ENCODE results near the gene KCNQ4. TPM values are rescaled to one million over a fixed set of nuclear protein-coding genes. Genes with fewer than 3 reads are reported as not detected.

KCNQ4 gene
- total and polyA plus RNA-seq, 2 of the 4 experiments (the other 2 are of a cell fraction), result 0.07 TPM; not detected in 1

DNA sequence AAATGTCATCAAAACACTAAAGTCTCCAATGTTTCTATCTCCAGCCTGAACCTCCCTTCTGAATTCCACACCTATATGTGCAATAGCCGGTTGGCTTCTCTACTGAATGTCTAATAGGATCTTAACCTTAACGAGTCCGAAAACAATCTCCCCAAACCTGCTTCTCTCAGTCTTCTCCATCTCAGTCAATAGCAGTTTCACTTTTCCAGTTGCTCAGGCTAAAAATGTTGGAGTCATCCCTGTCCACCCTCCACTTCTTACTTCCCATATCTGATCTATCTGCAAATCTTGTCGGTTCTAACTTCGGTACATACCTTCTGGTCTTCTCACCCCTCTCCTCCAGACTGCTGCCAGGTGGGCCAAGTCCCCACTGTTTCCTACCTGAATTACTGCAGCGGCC, 104.1 kb downstream of the KCNQ4 start:
- Histone ChIP-seq H2AK9ac (replicated peaks; ENCODE audit: low read depth, low read length, poor library complexity) (no peak overlapping the region), H3K9me1 (ENCODE audit: insufficient read depth, low read length) (no peaks in the 10 kb centered on the region), H4K5ac (ENCODE audit: low read depth, low read length) (no peak overlapping the region), H3K14ac (replicated peaks; ENCODE audit: low read depth, low read length) (no peak overlapping the region), H2AK5ac (ENCODE audit: low read depth, low read length) (no peak overlapping the region), H3K23ac (ENCODE audit: low read depth, low read length) (no peak overlapping the region), H3K18ac (ENCODE audit: low read depth, low read length) (no peak overlapping the region), H2BK5ac (ENCODE audit: low read depth, low read length, poor library complexity, severe bottlenecking) (no peak overlapping the region), H3K4me3 (ENCODE audit: insufficient read depth, low read depth, low read length) (no peak overlapping the region), H2AFZ (replicated peaks; ENCODE audit: low read length, poor library complexity) (no peak overlapping the region), H3K27ac (ENCODE audit: insufficient read depth, low read length) (no peak overlapping the region), H3K79me1 (ENCODE audit: low read depth in 1 of 2, low read length in 2 of 2) (no peaks in the 10 kb centered on the region), H3K4ac (ENCODE audit: low read depth, low read length) (no peak overlapping the region), H4K91ac (ENCODE audit: insufficient read depth, low read depth, low read length) (no peak overlapping the region), H3K56ac (ENCODE audit: extremely low read depth, insufficient read depth, low read length) (no peak overlapping the region), H4K20me1 (ENCODE audit: insufficient read depth, low read length) (no peaks in the 10 kb centered on the region), H3K36me3 (ENCODE audit: control insufficient read depth, insufficient read depth, low read length) (no peaks in the 10 kb centered on the region), H2BK20ac (ENCODE audit: low read depth, low read length) (no peak overlapping the region), H4K8ac (ENCODE audit: low read depth in 2 of 2, low read length in 2 of 2) (no peak overlapping the region), H3K4me1 (ENCODE audit: control insufficient read depth, insufficient read depth, low read length) (no peaks in the 10 kb centered on the region), H2BK15ac (ENCODE audit: low read depth, low read length) (no peak overlapping the region), H3K27me3 (ENCODE audit: control insufficient read depth, insufficient read depth, low read length) (peaks cover 13% of the 10 kb centered on the region; the same call in 1 of the 2 replicates), H3K9ac (ENCODE audit: low read depth, low read length) (no peak overlapping the region), H2BK120ac (ENCODE audit: low read depth, low read length) (no peak overlapping the region), H3K9me3 (ENCODE audit: control insufficient read depth, insufficient read depth, low read length) (no peaks in the 10 kb centered on the region), H3K4me2 (ENCODE audit: low read depth, low read length) (no peak overlapping the region)
- POLR2A ChIA-PET (ENCODE audit: unreplicated experiment), result no interaction called here
- CTCF ChIA-PET, result interaction anchor here (1.3 kb wide), 1 partner anchor 14 kb away, joined by 3 read pairs; no protein-coding TSS in a partner anchor
- DNase-seq (no peak), ATAC-seq (ENCODE audit: low read depth) (no peak)
- intact Hi-C loops (cut with micrococcal nuclease) (no loop called here), in situ Hi-C loops (cut with MboI; ENCODE audit: low sequenced_read_pairs) (no loop called here), dilution Hi-C loops (cut with HindIII; ENCODE audit: low sequenced_read_pairs, unreplicated experiment) (no loop called here)
- TF ChIP-seq BHLHE40 (IDR thresholded peaks at IDR 0.05; ENCODE audit: low read depth, low read length) (no peak), RFX5 (IDR thresholded peaks at IDR 0.05; ENCODE audit: low read depth, low read length) (no peak), NFE2L2 (IDR thresholded peaks at IDR 0.05; ENCODE audit: low read depth, low read length) (no peak), RAD21 (IDR thresholded peaks at IDR 0.05; ENCODE audit: low read length) (no peak), SMC3 (IDR thresholded peaks at IDR 0.05; ENCODE audit: low read depth, low read length) (no peak), FOS (IDR thresholded peaks at IDR 0.05; ENCODE audit: low read depth, low read length) (no peak), CTCF (conservative IDR thresholded peaks at IDR 0.05; ENCODE audit: low read depth, low read length) (no peak), CHD1 (IDR thresholded peaks at IDR 0.05; ENCODE audit: low read depth, low read length) (no peak), USF2 (IDR thresholded peaks at IDR 0.05; ENCODE audit: low read depth, low read length) (no peak), CEBPB (IDR thresholded peaks at IDR 0.05; ENCODE audit: low read depth, low read length) (no peak), RCOR1 (IDR thresholded peaks at IDR 0.05; ENCODE audit: insufficient replicate concordance, low read length) (no peak), POLR2A (IDR thresholded peaks at IDR 0.05; ENCODE audit: low read depth, low read length) (no peak), MXI1 (IDR thresholded peaks at IDR 0.05; ENCODE audit: borderline replicate concordance, low read depth, low read length) (no peak), MAFK (IDR thresholded peaks at IDR 0.05; ENCODE audit: low read depth, low read length) (no peak)
- TF ChIP-seq, protein P1, sequence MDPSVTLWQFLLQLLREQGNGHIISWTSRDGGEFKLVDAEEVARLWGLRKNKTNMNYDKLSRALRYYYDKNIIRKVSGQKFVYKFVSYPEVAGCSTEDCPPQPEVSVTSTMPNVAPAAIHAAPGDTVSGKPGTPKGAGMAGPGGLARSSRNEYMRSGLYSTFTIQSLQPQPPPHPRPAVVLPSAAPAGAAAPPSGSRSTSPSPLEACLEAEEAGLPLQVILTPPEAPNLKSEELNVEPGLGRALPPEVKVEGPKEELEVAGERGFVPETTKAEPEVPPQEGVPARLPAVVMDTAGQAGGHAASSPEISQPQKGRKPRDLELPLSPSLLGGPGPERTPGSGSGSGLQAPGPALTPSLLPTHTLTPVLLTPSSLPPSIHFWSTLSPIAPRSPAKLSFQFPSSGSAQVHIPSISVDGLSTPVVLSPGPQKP (IDR thresholded peaks at IDR 0.05; ENCODE audit: borderline replicate concordance, low read depth, low read length), result no peak
- WGBS, 2 experiments (ENCODE audit: extremely low coverage in 2 of 2, insufficient read length in 1 of 2), result 82% methylated on average over 6 of the region's 6 CpGs; no CpG with 5 or more reads in 1 of the 2 experiments
- BruUV-seq (replicated peaks), result no TSS peak

Measured in IMR-90 (cell line).